IPS-11a (cell line): ENCODE results near the gene TNFAIP8L1.

Experiments
- H3K4me3 ChIP-seq: one replicate; pipeline ENCODE4 v1.5.1; 2013; ENCODE audit warnings: low read depth, low read length, control low read depth

Gene TNFAIP8L1

DNA sequence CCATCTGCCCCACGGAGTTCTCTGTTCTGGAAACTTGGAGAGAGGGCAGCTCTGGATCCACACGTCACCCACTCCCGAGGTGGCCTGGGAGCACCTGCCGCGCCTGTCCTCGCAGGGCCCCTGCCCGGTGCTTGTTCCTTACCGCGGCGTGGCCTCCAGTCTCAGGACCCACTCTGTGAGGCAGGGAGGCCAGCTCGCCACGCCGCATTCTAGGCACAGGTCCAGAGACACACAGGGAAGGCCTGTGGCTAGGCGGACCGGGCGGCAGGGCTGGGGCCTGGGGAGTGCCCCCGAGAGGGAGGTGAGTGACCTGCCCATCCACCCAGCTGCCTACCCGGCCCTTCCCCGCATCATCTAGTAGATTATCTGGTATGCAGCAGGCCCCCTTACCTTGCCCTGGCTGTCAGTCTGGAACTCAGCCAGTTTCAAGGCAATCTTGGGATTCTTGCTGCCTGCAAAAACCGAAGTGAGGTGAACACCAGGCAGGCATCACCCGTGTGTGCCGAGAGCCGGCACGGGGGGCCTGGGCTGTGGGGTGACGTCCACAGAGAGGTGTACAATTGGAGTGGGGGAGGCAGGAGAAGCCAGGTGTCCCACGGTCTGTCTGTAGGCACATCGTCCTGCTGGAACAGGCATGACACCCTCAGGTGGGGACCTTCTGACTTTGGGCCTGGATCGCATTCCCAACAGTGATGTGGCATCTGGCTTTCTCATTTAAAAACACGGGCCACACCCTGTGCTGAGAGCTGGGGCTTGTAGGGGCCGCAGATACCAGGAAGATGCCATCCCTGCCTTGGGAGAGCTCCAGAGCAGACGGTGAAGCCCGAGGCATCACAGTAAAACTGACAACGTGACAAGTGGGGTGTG is 60.7 kb downstream of the TNFAIP8L1 start:
- no peak overlapping the region for H3K4me3 ChIP-seq

DNA sequence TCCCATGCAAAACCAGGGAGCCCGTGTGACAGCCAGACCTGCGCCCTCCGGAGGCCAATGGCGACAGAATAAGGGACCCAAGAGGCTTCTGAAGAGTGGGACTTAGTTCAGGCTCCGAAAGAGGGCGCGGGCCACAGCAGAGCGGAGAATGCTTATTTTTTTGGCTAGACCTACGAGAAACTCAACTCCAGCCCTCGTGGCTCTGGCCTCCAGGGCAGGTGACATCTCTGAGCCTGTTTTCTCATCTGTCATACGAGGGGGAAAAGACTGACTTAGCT is 61.3 kb downstream of the TNFAIP8L1 start:
- no peak overlapping the region for H3K4me3 ChIP-seq

DNA sequence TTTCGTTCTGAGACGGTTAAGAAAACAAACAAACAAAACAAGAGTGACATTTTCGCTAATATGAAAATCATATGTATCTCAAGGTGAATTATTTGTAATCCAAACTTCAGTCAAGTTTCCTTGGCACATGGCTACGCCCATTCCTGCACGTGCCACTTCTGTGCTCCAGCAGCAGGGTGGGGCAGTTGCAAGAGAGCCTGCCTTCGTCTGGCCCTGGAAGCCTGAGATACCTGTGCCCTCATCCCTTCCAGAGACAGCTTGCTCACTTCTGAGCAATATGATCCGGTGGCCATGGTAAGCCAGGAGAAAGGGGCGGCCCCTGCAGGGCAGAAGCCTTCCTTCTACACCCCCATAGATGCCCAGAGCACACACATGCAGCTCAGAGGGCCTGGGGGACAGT is 62.2 kb downstream of the TNFAIP8L1 start:
- no peak overlapping the region for H3K4me3 ChIP-seq

DNA sequence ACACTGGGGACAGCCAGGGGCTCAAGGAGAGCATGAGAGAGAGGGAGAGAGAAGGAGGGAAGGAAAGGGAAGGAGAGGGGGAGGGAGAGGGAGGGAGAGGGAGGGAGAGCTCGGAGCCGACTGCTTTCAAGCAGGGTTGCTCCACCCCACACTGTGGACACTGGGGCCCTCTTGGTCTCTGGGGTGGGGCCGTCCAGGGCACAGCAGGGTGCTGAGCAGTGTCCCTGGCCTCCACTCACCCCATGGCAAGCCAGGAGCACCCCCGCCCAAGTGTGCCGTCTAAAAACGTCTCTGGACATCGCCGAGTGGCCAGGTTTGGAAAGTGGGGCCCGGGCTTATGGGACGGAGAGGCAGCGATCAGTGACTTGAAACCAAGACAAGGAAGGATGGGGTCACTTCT is 63.4 kb downstream of the TNFAIP8L1 start:
- H3K4me3 ChIP-seq, result no peak overlapping the region

DNA sequence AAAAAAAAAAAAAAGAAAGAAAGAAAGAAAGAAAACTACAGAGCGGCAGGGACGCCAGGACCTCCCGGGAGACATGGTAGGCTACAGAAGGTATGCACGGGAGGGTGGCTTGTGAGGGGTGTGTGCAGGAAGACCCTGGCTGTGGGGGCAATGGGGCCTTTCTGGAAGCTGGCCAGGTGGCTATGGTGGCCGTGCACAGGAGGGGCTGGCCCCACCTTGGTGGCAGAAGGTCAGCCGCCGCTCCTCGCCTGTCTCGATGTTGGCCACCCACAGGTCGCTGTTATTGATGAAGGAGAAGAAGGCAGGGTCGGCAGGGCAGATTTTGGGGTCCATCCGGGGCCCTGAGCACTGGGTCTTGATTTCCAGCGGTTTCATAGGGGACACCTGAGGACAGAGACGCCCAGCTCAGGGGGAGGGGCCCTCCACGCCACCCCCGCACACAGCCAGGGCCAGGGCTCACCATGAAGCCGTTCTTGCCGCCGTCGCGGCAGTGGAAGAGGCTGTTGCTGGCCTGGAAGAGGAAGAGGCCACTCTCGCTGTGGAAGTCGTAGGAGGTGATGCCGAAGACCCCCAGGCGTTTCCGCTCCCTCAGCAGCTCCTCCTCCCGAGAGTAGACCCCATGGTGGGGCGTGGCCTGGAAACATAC is 64.5 kb downstream of the TNFAIP8L1 start:
- no peak overlapping the region for H3K4me3 ChIP-seq

DNA sequence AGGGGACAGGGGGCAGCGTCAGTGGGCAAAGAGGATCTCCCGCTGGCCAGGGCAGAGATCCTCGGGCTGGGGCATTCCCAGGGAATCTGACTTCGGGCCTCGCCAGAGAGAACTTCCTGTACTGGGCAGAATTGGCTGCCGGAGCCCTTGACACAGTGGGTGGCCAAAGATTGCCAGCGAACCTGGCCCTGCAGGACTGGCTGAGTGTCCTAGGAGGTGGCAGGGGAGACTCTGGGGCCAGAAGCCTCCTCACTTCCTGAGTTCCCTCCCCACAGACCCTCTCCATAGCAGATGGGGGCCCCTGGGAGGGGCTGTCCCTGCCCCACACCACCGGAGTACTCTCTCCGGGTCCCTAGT is 65.0 kb downstream of the TNFAIP8L1 start:
- no peak overlapping the region for H3K4me3 ChIP-seq
